ENCODE results near the gene WWOX.

Gene WWOX

DNA sequence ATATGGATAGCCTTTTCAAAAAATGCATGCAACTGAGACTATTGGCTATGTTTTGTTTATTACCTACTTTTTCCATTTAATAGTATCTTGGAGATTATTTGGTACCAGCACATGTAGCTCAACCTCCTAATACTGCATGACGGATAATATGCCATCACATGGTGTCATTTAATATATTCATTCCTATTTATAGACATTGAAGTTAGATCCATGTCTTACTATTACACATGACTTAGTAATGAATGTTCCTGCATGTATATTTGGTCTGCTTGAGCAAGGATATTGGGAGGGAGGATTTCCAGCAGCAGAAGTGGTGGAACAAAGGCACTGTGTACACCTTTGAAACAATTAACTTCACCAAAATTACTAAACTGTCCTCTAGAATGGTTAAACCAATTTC, 561.3 kb downstream of the WWOX start:
- no peak for DNase-seq (ENCODE audit: low read depth)
- TF ChIP-seq, protein P1, sequence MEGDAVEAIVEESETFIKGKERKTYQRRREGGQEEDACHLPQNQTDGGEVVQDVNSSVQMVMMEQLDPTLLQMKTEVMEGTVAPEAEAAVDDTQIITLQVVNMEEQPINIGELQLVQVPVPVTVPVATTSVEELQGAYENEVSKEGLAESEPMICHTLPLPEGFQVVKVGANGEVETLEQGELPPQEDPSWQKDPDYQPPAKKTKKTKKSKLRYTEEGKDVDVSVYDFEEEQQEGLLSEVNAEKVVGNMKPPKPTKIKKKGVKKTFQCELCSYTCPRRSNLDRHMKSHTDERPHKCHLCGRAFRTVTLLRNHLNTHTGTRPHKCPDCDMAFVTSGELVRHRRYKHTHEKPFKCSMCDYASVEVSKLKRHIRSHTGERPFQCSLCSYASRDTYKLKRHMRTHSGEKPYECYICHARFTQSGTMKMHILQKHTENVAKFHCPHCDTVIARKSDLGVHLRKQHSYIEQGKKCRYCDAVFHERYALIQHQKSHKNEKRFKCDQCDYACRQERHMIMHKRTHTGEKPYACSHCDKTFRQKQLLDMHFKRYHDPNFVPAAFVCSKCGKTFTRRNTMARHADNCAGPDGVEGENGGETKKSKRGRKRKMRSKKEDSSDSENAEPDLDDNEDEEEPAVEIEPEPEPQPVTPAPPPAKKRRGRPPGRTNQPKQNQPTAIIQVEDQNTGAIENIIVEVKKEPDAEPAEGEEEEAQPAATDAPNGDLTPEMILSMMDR (IDR thresholded peaks at IDR 0.05; ENCODE audit: control insufficient read depth, insufficient read depth, low read depth, low read length, missing control alignments), result no peak
- H3K4me3 ChIP-seq (ENCODE audit: control insufficient read depth, low read depth, low read length), result no peak overlapping the region

DNA sequence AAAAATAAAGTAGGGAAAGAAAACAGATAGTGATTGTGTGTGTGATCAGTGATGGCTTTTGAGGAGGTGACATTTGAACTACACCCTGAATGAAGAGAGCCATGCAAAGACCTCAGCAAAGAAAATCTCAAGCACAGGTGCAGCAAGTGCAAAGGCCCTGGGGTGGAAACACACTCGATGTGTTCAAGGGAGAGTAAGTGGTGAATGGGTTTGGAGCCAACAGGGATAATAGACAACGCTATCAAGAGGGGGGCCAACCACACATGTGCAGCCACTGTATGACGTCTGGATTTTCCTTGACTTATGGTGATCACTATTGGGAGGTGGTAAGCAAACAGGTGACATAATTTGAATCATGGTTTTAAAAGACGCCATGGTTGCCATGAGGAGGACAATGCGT, 564.2 kb downstream of the WWOX start:
- DNase-seq (ENCODE audit: low read depth), result no peak
- H3K4me3 ChIP-seq (ENCODE audit: control insufficient read depth, low read depth, low read length), result no peak overlapping the region
- TF ChIP-seq, protein P1 (IDR thresholded peaks at IDR 0.05; ENCODE audit: control insufficient read depth, insufficient read depth, low read depth, low read length, missing control alignments), result no peak

DNA sequence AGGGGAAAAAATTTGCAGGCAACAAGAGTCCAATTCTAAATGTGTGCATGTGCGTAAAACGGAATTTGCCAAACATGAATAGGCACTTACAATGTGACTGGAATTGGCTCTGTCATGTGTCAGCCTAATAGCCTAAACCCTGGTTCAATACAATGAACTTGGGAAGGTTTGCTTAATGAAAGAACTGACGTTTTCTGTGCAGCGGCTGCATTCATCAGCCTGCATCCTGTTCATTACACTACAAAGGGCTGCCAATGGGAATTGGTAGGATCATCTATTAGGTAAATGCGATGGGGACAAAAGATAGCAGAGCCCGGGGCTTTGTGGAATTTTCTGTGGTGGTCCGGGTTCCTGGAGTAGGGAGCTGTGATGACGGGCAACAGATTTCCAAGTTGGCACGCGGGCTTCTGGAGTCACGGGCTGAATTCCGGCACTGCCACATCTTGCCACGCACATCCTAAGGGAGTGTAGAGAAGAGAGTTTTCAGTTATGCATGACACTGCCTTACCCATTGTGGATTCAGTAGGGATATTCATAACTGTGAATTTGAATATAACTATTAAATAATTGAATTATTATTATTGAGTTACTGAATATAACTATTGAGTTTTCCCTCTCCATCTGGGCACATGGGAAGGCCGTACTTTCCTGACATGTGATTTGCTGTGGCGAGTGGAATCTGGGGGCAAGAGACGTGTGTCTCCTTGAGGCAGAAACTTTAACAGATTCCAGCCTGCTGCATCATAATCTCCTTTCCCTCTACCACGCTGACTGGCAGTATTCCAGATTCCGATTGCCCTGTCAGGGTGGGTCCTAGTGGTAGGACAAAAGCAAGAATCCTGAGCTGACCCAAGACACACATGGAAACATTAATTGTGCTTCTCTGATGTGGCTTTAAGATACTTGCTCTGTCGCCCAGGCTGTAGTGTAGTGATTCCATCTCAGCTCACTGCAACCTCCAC, 565.6 kb downstream of the WWOX start:
- H3K4me3 ChIP-seq (ENCODE audit: control insufficient read depth, low read depth, low read length), result no peak overlapping the region
- no peak for DNase-seq (ENCODE audit: low read depth)
- TF ChIP-seq, protein P1 (IDR thresholded peaks at IDR 0.05; ENCODE audit: control insufficient read depth, insufficient read depth, low read depth, low read length, missing control alignments), result no peak

DNA sequence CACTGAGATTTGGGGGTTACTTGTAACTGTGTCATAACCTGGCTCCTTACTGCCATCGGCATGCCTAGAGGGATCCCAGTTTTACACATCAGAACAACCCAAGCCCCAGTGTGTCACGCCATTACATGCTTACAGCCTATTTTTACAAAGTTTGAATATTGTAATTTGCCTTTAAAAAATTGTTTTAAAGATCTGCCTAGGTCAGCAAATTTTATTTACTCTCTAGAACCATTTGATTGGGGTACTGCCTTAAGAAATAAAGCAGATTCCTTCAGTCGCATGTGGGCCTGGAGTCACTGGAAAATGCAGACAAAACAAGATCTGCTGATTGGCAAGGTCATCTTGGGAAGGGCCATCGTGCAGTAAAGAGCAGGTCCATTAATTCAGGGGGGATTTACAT, 566.9 kb downstream of the WWOX start:
- no peak for DNase-seq (ENCODE audit: low read depth)
- H3K4me3 ChIP-seq (ENCODE audit: control insufficient read depth, low read depth, low read length), result no peak overlapping the region
- TF ChIP-seq, protein P1 (IDR thresholded peaks at IDR 0.05; ENCODE audit: control insufficient read depth, insufficient read depth, low read depth, low read length, missing control alignments), result no peak

DNA sequence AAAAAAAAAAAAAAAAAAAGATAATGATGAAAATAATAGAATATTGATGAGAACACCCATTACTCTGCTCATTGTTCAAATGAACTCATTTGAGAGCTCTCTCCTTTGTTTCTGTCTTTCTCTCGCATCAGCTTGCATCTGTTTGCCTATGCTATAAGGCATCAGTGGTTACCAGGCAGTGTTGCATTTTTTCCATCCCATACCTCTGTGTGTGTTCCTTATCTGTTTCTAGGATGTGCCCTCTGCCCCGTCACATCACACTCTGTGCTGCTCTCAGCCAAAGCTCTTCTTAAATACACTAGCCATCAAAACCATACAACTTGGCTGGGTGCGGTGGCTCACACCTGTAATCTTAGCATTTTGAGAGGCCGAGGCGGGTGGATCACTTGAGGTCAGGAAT, 568.2 kb downstream of the WWOX start:
- DNase-seq (ENCODE audit: low read depth), result no peak
- H3K4me3 ChIP-seq (ENCODE audit: control insufficient read depth, low read depth, low read length), result no peak overlapping the region
- TF ChIP-seq, protein P1 (IDR thresholded peaks at IDR 0.05; ENCODE audit: control insufficient read depth, insufficient read depth, low read depth, low read length, missing control alignments), result no peak

DNA sequence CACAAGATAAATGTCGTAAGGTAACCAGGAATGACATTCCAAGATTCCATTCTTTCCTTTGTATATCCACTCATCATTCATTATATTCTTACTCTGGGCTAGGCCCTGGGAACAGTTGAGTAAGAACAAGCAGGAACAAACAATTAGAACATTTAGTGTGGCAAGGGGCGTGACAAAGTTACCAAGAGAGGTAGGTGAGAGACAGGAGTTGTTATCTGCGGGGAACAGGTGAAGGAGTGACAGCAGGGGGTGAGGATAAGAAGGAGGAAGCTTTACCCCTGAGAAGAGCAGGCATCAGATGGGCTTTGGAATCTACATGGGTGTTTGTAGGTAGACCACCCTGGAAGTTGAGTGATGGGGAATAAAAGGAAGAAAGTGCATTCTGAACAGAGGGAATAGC, 568.9 kb downstream of the WWOX start:
- DNase-seq (ENCODE audit: low read depth), result no peak
- TF ChIP-seq, protein P1 (IDR thresholded peaks at IDR 0.05; ENCODE audit: control insufficient read depth, insufficient read depth, low read depth, low read length, missing control alignments), result no peak
- H3K4me3 ChIP-seq (ENCODE audit: control insufficient read depth, low read depth, low read length), result no peak overlapping the region
